Kidney epithelial cell (primary cell): ENCODE results near the gene GXYLT2. TPM values are rescaled to one million over a fixed set of nuclear protein-coding genes. Genes with fewer than 3 reads are reported as not detected.

Source experiments
- DNase-seq: peaks from one replicate; pipeline ENCODE4 v3.0.0-alpha.2; 2010; ENCODE audit warnings: low read depth
- H3K27me3 ChIP-seq: 2 replicates; pipeline ENCODE4 v1.6.0; 2011; ENCODE audit warnings: low read length; ENCODE audit not compliant: control insufficient read depth, insufficient read depth
- H3K36me3 ChIP-seq: 2 replicates; pipeline ENCODE4 v1.5.1; 2011; ENCODE audit warnings: low read length; ENCODE audit not compliant: control insufficient read depth, insufficient read depth
- H3K4me3 ChIP-seq: 2 replicates; pipeline ENCODE4 v1.5.1; 2011; ENCODE audit warnings: low read depth, mild to moderate bottlenecking, control low read depth, low read length
- total RNA-seq: library from RNA; depleted of rRNA; stranded (reverse); fragments of >200 nt; gene quantifications from 2 replicates; pipeline ENCODE4 v1.2.3, GENCODE V29; 2015
- TF ChIP-seq, protein P1 (sequence below): IDR thresholded peaks from 2 replicates; pipeline ENCODE4 v1.5.1; 2011; ENCODE audit warnings: mild to moderate bottlenecking, moderate library complexity, low read length, control low read depth, inconsistent platforms; ENCODE audit not compliant: insufficient read depth, poor library complexity, severe bottlenecking

GXYLT2 gene
- total RNA-seq, 1 donor from 2014 or later = 9.3 TPM

DNA sequence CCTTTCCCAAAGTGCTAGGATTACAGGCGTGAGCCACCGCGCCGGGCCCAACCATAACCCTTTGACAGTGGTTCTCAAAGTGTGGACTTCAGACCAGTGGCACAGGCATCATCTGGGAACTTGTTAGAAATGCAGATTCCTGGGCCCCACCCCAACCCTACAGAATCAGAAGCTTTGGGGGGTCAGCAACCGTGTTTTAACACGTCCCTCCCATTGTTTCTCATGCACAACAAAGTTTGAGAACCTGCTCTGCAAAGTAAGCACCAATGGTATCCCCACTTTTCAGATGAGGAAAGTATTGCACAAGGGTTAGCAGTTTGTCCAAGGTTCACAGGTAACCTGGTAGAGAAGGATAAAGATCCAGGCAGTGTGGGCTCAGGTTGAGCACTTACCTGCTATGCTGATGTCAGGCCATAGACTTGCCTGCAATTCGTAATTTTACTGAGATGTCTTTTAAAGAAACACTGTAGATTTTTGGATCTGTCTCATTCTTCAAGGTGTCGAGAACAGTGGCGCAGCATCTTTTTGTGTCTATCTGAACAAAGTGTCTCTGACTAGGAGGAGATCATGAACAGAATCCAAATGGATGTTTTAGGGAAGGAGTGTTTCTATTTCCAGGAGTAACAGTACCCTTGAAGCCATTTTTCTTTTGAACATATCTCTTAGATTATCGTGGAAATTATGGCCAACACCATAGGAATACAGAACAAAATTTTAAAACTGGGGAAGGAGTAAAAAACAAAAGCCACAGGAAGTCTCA is 2.5 kb downstream of the GXYLT2 start:
- H3K4me3 ChIP-seq = no peak overlapping the region
- no peak for DNase-seq

DNA sequence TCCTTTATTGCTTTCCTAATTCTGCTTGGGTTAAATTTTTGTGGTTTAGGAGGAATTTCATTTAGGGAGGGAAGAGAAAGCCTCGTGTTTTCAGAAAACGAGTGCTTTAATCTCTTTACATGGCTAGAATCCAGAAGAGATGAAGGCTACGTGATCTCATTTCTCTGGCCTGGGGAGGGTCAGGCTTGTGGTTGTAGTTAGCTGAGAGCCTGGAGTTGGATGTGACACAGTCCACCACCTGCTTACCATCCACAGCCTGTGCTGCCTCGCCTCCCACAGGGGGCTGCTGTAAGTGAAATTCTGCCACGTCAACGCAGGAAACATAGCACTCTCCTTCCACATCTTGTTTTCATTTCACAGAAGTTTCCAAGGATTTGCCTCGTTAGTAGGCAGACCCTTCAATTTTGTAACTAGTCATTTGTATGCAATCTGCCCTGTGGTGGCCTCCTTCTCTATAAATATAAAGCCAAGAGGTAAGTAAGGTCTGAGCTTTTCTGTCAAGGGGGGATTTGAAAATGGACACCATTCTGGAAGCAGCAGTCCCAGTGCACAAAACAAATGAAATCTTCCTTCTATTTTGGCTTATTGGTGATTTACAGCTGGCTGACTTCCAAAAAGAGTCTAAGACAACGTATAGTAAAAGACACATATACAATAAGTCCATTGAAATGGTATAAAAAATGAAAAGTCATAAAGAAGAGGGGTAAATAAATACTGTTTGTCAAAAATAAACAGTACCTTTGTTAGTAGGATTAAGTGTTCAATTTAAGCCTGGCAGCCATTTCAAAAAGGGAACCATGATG is 3.4 kb downstream of the GXYLT2 start:
- Histone ChIP-seq H3K4me3 (no peak overlapping the region), H3K36me3 (no peaks in the 10 kb centered on the region), H3K27me3 (no peaks in the 10 kb centered on the region)
- peak; percentile 93 for DNase-seq
- TF ChIP-seq, protein P1, sequence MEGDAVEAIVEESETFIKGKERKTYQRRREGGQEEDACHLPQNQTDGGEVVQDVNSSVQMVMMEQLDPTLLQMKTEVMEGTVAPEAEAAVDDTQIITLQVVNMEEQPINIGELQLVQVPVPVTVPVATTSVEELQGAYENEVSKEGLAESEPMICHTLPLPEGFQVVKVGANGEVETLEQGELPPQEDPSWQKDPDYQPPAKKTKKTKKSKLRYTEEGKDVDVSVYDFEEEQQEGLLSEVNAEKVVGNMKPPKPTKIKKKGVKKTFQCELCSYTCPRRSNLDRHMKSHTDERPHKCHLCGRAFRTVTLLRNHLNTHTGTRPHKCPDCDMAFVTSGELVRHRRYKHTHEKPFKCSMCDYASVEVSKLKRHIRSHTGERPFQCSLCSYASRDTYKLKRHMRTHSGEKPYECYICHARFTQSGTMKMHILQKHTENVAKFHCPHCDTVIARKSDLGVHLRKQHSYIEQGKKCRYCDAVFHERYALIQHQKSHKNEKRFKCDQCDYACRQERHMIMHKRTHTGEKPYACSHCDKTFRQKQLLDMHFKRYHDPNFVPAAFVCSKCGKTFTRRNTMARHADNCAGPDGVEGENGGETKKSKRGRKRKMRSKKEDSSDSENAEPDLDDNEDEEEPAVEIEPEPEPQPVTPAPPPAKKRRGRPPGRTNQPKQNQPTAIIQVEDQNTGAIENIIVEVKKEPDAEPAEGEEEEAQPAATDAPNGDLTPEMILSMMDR = peak; percentile 22

More for the DNA sequence above, 2.5 kb downstream of the GXYLT2 start:
- no peaks in the 10 kb centered on the region for H3K27me3 ChIP-seq
- H3K36me3 ChIP-seq = no peaks in the 10 kb centered on the region
- TF ChIP-seq, protein P1 = no peak

DNA sequence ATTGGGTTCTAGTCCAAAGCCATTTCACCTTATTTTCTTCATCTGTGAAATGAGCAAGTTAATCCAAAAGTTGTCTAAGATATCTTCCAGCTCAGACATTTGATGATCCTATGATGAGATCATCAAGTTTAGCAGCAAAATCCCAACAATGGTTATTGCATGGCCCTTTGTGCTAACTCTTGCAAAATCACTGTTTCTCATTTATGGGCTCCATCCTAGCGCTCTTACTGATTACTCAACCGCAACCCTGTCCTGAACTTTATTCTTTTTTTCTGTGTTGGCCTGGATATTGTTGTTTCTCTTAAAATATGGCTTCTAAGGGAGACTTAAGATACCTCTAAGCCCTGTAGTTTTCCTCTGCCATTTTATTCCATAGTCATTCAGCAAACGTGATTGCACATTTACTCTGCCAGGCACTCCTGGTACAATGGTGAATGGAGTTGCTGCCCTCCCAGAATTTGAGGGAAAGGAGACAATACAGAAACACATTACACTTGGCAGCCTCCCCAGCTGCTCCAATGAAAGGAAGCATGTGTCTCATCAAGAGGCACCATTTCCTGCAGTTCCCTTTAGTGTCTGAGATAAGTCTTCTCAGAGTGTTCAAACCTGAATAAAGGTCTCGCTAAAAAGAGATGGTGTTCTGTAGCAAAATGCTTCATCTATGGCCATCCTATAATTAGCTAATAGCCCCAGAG is 4.4 kb downstream of the GXYLT2 start:
- Histone ChIP-seq H3K36me3 (no peaks in the 10 kb centered on the region), H3K4me3 (no peak overlapping the region), H3K27me3 (no peaks in the 10 kb centered on the region)
- DNase-seq = no peak
- TF ChIP-seq, protein P1 = no peak

DNA sequence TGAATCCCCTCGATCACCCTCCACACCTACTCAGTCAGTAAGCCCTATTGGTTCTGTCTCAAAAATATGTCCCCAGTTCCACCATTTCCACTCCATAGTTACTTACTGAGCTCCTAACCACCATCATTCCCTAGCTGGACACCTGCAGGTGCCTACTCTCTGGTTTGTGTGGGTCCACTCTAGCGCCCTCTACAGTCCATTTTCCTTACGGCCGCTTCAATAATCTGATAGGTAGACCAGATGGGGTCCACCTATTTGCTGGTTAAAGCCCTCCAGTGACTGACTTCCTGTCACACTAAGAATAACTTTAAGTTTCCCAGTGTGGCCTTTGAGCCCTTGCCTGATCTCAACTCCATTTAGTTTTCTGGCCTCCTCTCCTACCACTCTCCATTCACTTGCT is 5.0 kb downstream of the GXYLT2 start:
- Histone ChIP-seq H3K27me3 (no peaks in the 10 kb centered on the region), H3K4me3 (no peak overlapping the region), H3K36me3 (no peaks in the 10 kb centered on the region)
- TF ChIP-seq, protein P1 = peak; percentile 37
- no peak for DNase-seq

DNA sequence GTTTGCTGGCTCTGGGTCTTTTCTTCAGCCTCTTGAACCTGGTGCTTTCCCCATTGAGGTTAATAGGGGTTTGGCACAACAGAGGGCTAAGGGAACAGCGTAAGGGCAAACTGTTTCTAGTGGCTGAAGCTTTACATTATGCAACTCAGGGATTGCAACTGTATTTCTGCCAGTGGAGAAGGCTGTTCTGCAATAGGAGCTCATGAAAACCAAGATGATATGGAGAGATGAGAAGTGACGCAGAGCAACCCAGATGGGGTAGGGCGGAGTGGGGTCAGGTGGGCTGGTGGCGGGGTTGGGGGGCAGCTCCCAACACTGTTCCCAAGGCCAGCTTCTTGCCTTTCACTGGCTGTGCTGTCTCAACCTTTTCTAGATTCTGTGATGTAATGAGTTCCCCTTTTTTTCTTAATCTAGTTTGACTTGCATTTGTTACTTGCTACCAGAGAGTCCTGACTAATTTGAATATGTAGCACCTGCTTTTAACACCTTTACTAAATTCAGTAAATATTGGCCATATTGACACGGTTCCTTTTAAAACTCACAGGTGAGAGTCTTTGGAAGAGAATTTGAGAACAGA is 7.2 kb downstream of the GXYLT2 start:
- TF ChIP-seq, protein P1 = no peak
- no peak for DNase-seq
- H3K36me3 ChIP-seq = no peaks in the 10 kb centered on the region
- no peaks in the 10 kb centered on the region for H3K27me3 ChIP-seq
- no peak overlapping the region for H3K4me3 ChIP-seq
